ENCODE measurements around the gene ARHGEF35.
"Not testable (repeated sequence)": the region's sequence is repeated elsewhere in the genome, so short reads cannot be mapped to it uniquely, and the experiment has no call there.

- TF ChIP-seq CTCF, POLR2A (IDR thresholded peaks at IDR 0.05): not testable (repeated sequence)
Observed at GRCh38 chr7:144217200-144217599, 21.6 kb upstream of the ARHGEF35 start.

All from esophagus squamous epithelium (tissue), 4 donors.